ENCODE measurements around the gene FIBCD1. TPM values are rescaled to one million over a fixed set of nuclear protein-coding genes. Genes with fewer than 3 reads are reported as not detected.

Gene FIBCD1
- total and polyA plus RNA-seq, 2 of the 8 experiments (the other 6 are each of a cell fraction or from before 2014, with no cell fraction given), result 6.1 to 8.8 TPM

DNA sequence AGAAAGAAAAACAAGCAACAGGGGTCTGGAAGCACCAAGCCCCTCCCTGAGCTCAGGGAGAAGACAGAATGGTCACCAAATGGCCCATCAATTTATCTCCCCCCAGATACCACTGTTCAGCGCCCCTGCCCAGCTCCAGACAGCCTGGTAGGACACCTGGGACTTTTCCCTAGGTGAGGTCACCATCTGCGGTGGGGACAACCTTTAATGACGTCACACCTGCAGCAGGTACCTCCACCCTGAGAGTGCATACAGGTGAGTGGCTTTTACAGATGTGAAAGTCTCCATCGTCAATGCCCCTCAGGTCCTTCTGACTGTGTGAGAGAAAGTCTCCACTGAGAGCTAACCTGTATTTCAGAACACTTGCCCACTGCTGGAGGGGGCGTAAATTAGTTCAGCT lies 35.6 kb upstream of the FIBCD1 start:
- Histone ChIP-seq H3K79me1 (ENCODE audit: low read depth, low read length) (no peaks in the 10 kb centered on the region), H3K56ac (replicated peaks; ENCODE audit: insufficient read length, low read depth, low read length) (no peak overlapping the region), H4K91ac (replicated peaks; ENCODE audit: insufficient read length, low read length) (no peak overlapping the region), H2AK5ac (ENCODE audit: low read depth, low read length) (no peak overlapping the region), H3K9me3 (ENCODE audit: insufficient read depth in 2 of 2, low read depth in 1 of 2, low read length in 1 of 2) (no peaks in the 10 kb centered on the region), H3K9ac (replicated peaks in 1 of 4; ENCODE audit: extremely low read depth in 1 of 4, low read depth in 3 of 4, low read length in 3 of 4) (no peak overlapping the region), H2BK20ac (ENCODE audit: low read length) (no peak overlapping the region), H2BK5ac (ENCODE audit: low read depth, low read length) (no peak overlapping the region), H3K4me2 (ENCODE audit: insufficient read depth in 1 of 2, low read depth in 2 of 2, low read length in 2 of 2) (no peak overlapping the region), H4K20me1 (replicated peaks in 1 of 2; ENCODE audit: control insufficient read depth in 1 of 2, insufficient read depth in 2 of 2, low read length in 2 of 2) (no peaks in the 10 kb centered on the region), H3K23ac (ENCODE audit: insufficient read length) (no peak overlapping the region), H3K23me2 (ENCODE audit: low read depth, low read length) (peaks cover 4% of the 10 kb centered on the region; the same call in 1 of the 2 replicates), H3K4me3 (ENCODE audit: extremely low read depth in 1 of 4, insufficient read depth in 2 of 4, low read depth in 3 of 4, low read length in 4 of 4) (no peak overlapping the region), H3K79me2 (ENCODE audit: control insufficient read depth in 1 of 2, insufficient read depth in 2 of 2, low read length in 2 of 2) (no peaks in the 10 kb centered on the region), H4K5ac (ENCODE audit: insufficient read length, low read depth, low read length) (no peak overlapping the region), H2BK12ac (ENCODE audit: low read depth, low read length) (no peak overlapping the region), H2BK120ac (replicated peaks; ENCODE audit: low read depth, low read length) (no peak overlapping the region), H2BK15ac (ENCODE audit: low read length) (no peak overlapping the region), H3K14ac (ENCODE audit: insufficient read length) (no peak overlapping the region), H3K36me3 (ENCODE audit: control insufficient read depth in 2 of 4, insufficient read depth in 4 of 4, low read length in 3 of 4) (no peaks in the 10 kb centered on the region), H3K27ac (ENCODE audit: low read depth, low read length) (no peak overlapping the region), H2AFZ (ENCODE audit: low read length) (no peak overlapping the region), H3K4ac (replicated peaks; ENCODE audit: insufficient read length, low read depth, low read length) (no peak overlapping the region), H3K18ac (ENCODE audit: extremely low read depth, low read length) (no peak overlapping the region), H3K27me3 (replicated peaks in 1 of 4; ENCODE audit: control insufficient read depth in 3 of 4, extremely low read depth in 1 of 4, insufficient read depth in 3 of 4, low read length in 3 of 4) (no peaks in the 10 kb centered on the region; a peak in 1 of 7 replicates), H3K4me1 (replicated peaks in 1 of 4; ENCODE audit: control insufficient read depth in 3 of 4, insufficient read depth in 4 of 4, low read length in 3 of 4) (peaks cover 0 to 3% (median 0%) of the 10 kb centered on the region in 4 experiments; a peak in 1 of 7 replicates), H4K8ac (ENCODE audit: extremely low read depth, insufficient read depth, low read length) (no peak overlapping the region)
- CTCF ChIA-PET (ENCODE audit: partially characterized antibody), result interaction anchor here (0.6 to 3.3 kb wide), 7 partner anchors 11 to 291 kb away, joined by 3 to 17 read pairs (median 6); no protein-coding TSS in a partner anchor
- FAIRE-seq (no peak), DNase-seq (ENCODE audit: low read depth in 1 of 2, low spot score in 2 of 2) (no peak)
- TF ChIP-seq TBP (IDR thresholded peaks at IDR 0.05; ENCODE audit: low read depth, low read length) (no peak), SP4 (IDR thresholded peaks at IDR 0.05; ENCODE audit: low read length) (no peak), GABPA (IDR thresholded peaks at IDR 0.05; ENCODE audit: borderline replicate concordance, insufficient read depth, low read length) (no peak), RNF2 (IDR thresholded peaks at IDR 0.05; ENCODE audit: borderline replicate concordance, low read depth, low read length, missing control alignments, poor library complexity, severe bottlenecking) (no peak), HDAC2 (IDR thresholded peaks at IDR 0.05; ENCODE audit: borderline replicate concordance in 1 of 2, low read depth in 2 of 2, low read length in 2 of 2) (no peak), SAP30 (IDR thresholded peaks at IDR 0.05; ENCODE audit: insufficient read depth, insufficient replicate concordance, low read length) (no peak), CTBP2 (IDR thresholded peaks at IDR 0.05; ENCODE audit: borderline replicate concordance, insufficient read depth, insufficient read length, low read length) (no peak)
- 87% methylated on average over 5 of the region's 5 CpGs; no CpG with 5 or more reads in 1 of the 2 experiments for WGBS, 2 experiments (ENCODE audit: extremely low coverage in 1 of 2, insufficient coverage in 1 of 2, insufficient read length in 1 of 2, insufficient replicate concordance in 2 of 2, low coverage in 1 of 2, low lambda C conversion rate in 2 of 2, missing lambda C conversion rate in 1 of 2)
- POLR2A ChIA-PET (ENCODE audit: partially characterized antibody), result no interaction called here
